Skeletal muscle tissue (tissue), 4 donors: ENCODE results near the gene AOAH. TPM values are rescaled to one million over a fixed set of nuclear protein-coding genes. Genes with fewer than 3 reads are reported as not detected.

Source experiments
- H3K27ac ChIP-seq: one replicate; pipeline ENCODE4 v1.7.0; 2013; ENCODE audit warnings: mild to moderate bottlenecking, low read depth, low read length, inconsistent platforms
- H3K27me3 ChIP-seq, 3 donors: one replicate each; pipeline ENCODE4 v1.7.0; 2013; ENCODE audit warnings: low read length in 3 of 3; ENCODE audit not compliant: control insufficient read depth in 3 of 3, insufficient read depth in 3 of 3
- H3K36me3 ChIP-seq, 3 donors: one replicate each; pipeline ENCODE4 v1.7.0; 2013; ENCODE audit warnings: low read length in 3 of 3; ENCODE audit not compliant: control insufficient read depth in 3 of 3, insufficient read depth in 3 of 3
- H3K4me1 ChIP-seq, 3 donors: one replicate each; pipeline ENCODE4 v1.7.0; 2013; ENCODE audit warnings: low read length in 3 of 3, mild to moderate bottlenecking in 3 of 3; ENCODE audit not compliant: control insufficient read depth in 3 of 3, insufficient read depth in 3 of 3
- H3K4me3 ChIP-seq, 3 donors: one replicate each; pipeline ENCODE4 v1.7.0; 2013; ENCODE audit warnings: low read length in 3 of 3
- H3K9ac ChIP-seq, 3 donors: one replicate each; pipeline ENCODE4 v1.7.0; 2013; ENCODE audit warnings: low read length in 3 of 3, mild to moderate bottlenecking in 3 of 3, moderate library complexity in 2 of 3, low read depth in 1 of 3
- H3K9me3 ChIP-seq, 3 donors: one replicate each; pipeline ENCODE4 v1.7.0; 2013; ENCODE audit warnings: low read length in 3 of 3; ENCODE audit not compliant: control insufficient read depth in 3 of 3
- total RNA-seq: library from RNA; depleted of rRNA; stranded (reverse); fragments of >200 nt; gene quantifications from one replicate; pipeline ENCODE4 v1.2.3, GENCODE V29; 2014
- donor health status: Osteomylitis.

Gene AOAH
- total RNA-seq, 1 donor from 2014 or later, result 5.2 TPM

GRCh38 chr7:36522453-36523007 lies 201.8 kb downstream of the AOAH start:
- H3K27me3 ChIP-seq, result no peaks in the 10 kb centered on the region
- H3K4me1 ChIP-seq, result no peaks in the 10 kb centered on the region
- H3K36me3 ChIP-seq, result no peaks in the 10 kb centered on the region
- H3K9me3 ChIP-seq, result no peaks in the 10 kb centered on the region
- no peak overlapping the region for H3K27ac ChIP-seq
- H3K4me3 ChIP-seq, result no peak overlapping the region
- H3K9ac ChIP-seq, result no peak overlapping the region

DNA sequence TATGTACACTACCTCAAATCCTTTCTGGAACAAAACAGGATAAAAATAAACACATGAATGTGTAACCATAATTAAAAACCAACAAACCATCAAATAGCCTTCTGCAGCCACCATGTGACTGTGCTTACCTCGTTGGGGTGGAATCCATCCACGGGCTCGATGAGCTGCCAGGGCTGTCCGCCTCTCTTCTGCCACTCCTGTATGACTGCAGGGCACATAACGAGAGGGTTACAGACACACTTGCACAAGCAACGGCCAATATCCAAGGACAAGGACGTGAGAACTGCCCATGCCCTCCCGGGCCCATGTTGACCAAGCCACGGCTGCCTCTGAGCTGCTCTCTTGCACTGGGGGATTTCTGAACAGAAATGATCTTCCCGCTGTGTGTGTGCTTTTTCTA lies 202.4 kb downstream of the AOAH start:
- Histone ChIP-seq H3K4me3 (no peak overlapping the region), H3K27ac (no peak overlapping the region), H3K36me3 (no peaks in the 10 kb centered on the region), H3K27me3 (no peaks in the 10 kb centered on the region), H3K4me1 (no peaks in the 10 kb centered on the region), H3K9me3 (no peaks in the 10 kb centered on the region), H3K9ac (no peak overlapping the region)

GRCh38 chr7:36521133-36521532 lies 203.2 kb downstream of the AOAH start:
- Histone ChIP-seq H3K27me3 (no peaks in the 10 kb centered on the region), H3K9me3 (no peaks in the 10 kb centered on the region), H3K4me1 (no peaks in the 10 kb centered on the region), H3K27ac (no peak overlapping the region), H3K4me3 (no peak overlapping the region), H3K9ac (no peak overlapping the region), H3K36me3 (no peaks in the 10 kb centered on the region)

GRCh38 chr7:36515847-36516246 lies 208.4 kb downstream of the AOAH start:
- Histone ChIP-seq H3K4me1 (no peaks in the 10 kb centered on the region), H3K27me3 (no peaks in the 10 kb centered on the region), H3K9ac (no peak overlapping the region), H3K4me3 (no peak overlapping the region), H3K27ac (no peak overlapping the region), H3K36me3 (no peaks in the 10 kb centered on the region), H3K9me3 (peaks cover 0 to 3% (median 0%) of the 10 kb centered on the region in 3 donors)

- H3K27ac ChIP-seq, result no peak overlapping the region
- no peaks in the 10 kb centered on the region for H3K4me1 ChIP-seq
- H3K27me3 ChIP-seq, result no peaks in the 10 kb centered on the region
- H3K9me3 ChIP-seq, result peaks cover 0 to 3% (median 0%) of the 10 kb centered on the region in 3 donors
- H3K36me3 ChIP-seq, result no peaks in the 10 kb centered on the region
- no peak overlapping the region for H3K9ac ChIP-seq
- H3K4me3 ChIP-seq, result no peak overlapping the region
Observed at GRCh38 chr7:36514289-36515243, 209.7 kb downstream of the AOAH start.

- Histone ChIP-seq H3K4me1 (no peaks in the 10 kb centered on the region), H3K27me3 (no peaks in the 10 kb centered on the region), H3K36me3 (no peaks in the 10 kb centered on the region), H3K27ac (no peak overlapping the region), H3K9ac (no peak overlapping the region), H3K4me3 (no peak overlapping the region), H3K9me3 (peaks cover 0 to 3% (median 0%) of the 10 kb centered on the region in 3 donors)
Observed at GRCh38 chr7:36513393-36513792, 210.9 kb downstream of the AOAH start.

DNA sequence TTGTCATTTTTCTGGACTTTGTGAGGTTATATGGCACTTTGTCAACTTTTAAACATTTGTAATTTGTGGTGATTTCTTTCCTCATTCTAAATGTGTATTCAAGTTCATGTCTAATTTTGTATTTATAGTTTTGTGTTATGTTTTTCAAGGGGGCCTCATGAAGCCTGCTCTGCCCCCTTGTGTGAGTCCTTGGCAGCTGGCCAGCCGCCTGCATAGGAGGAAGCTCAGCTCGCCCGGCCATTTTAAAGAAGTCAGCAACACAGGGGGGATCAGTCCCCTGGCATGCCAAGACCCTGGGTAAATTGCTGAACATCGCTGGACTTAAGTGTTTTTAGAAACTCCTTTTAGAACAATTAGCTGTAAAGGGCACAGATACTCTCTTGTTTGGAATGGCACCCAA lies 211.7 kb downstream of the AOAH start:
- no peak overlapping the region for H3K27ac ChIP-seq
- H3K36me3 ChIP-seq, result no peaks in the 10 kb centered on the region
- H3K4me1 ChIP-seq, result no peaks in the 10 kb centered on the region
- H3K27me3 ChIP-seq, result no peaks in the 10 kb centered on the region
- H3K9me3 ChIP-seq, result peaks cover 0 to 3% (median 0%) of the 10 kb centered on the region in 3 donors
- no peak overlapping the region for H3K4me3 ChIP-seq
- no peak overlapping the region for H3K9ac ChIP-seq

DNA sequence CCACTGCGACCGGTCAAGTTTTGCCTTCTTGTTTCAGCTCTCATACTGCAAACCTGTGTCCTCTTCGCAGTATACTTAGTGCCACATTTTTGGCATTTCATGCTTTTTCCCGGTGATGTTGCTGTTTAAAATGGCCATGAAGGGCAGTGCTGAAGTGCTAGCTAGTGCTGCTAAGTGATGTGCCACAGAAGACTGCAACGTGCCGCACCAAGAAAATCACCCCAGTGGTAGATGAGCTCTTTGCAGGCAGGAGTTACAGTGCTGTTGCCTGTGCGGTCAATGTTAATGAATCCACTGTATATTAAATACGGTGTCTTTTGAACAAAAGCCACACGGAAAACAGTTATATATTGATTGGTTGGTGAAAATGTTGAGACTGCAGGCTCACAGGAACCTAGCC lies 214.3 kb downstream of the AOAH start:
- no peaks in the 10 kb centered on the region for H3K27me3 ChIP-seq

DNA sequence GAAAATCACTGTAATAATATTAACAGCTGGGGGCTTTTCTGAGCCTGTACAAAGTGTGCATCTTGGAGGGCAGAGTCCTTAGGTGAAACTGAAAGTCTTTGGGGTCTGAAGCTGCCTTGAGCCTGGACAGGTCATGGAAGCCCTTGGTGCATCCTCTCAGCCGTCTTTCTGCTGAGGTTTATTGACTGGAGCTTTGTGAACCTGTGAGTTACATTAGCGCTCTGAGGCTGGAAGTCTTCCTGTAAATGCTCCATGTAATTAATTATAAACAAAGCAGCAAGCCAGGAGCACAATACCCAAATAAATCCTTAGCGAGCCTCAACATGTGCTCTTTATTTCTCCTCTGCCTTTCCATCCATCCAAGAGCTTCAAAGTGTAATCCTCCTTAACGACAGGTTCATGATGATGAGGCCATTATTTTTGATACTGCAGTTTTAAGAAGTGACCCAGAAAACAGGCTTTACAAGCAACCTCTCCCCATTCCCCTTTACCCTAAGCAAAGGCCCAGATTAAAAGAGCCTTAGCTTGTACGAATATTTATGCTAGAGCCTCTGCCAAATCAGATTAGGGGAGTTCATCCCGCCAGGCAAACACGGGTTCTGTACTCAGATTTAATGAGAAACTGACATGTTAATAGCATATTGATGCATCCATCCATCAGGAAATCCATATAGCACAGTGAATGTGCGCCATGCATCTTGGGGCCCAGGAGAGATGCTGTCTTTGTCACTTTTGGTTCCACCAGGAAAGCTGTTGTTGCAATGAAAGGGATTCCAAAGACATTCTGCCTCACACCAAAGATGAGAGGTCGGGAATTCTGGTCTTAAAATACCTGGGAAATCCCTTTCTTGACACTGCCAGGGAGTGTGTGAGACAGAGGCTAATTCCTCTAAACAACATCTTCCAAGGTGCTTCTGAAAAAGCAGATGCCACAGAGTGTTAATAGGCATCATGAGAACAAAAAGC lies 216.5 kb downstream of the AOAH start:
- no peak overlapping the region for H3K9ac ChIP-seq
- H3K36me3 ChIP-seq, result no peaks in the 10 kb centered on the region
- no peak overlapping the region for H3K4me3 ChIP-seq
- H3K4me1 ChIP-seq, result no peaks in the 10 kb centered on the region
- H3K9me3 ChIP-seq, result no peaks in the 10 kb centered on the region
- no peaks in the 10 kb centered on the region for H3K27me3 ChIP-seq
- H3K27ac ChIP-seq, result no peak overlapping the region

More for the DNA sequence above, 214.3 kb downstream of the AOAH start:
- no peaks in the 10 kb centered on the region for H3K4me1 ChIP-seq
- no peaks in the 10 kb centered on the region for H3K36me3 ChIP-seq
- H3K9me3 ChIP-seq, result peaks cover 0 to 3% (median 0%) of the 10 kb centered on the region in 3 donors
- no peak overlapping the region for H3K9ac ChIP-seq
- no peak overlapping the region for H3K4me3 ChIP-seq
- H3K27ac ChIP-seq, result no peak overlapping the region
